ENCODE measurements around the gene CHD1L.
"Not testable (repeated sequence)": the region's sequence is repeated elsewhere in the genome, so short reads cannot be mapped to it uniquely, and the experiment has no call there.

Gene CHD1L

DNA sequence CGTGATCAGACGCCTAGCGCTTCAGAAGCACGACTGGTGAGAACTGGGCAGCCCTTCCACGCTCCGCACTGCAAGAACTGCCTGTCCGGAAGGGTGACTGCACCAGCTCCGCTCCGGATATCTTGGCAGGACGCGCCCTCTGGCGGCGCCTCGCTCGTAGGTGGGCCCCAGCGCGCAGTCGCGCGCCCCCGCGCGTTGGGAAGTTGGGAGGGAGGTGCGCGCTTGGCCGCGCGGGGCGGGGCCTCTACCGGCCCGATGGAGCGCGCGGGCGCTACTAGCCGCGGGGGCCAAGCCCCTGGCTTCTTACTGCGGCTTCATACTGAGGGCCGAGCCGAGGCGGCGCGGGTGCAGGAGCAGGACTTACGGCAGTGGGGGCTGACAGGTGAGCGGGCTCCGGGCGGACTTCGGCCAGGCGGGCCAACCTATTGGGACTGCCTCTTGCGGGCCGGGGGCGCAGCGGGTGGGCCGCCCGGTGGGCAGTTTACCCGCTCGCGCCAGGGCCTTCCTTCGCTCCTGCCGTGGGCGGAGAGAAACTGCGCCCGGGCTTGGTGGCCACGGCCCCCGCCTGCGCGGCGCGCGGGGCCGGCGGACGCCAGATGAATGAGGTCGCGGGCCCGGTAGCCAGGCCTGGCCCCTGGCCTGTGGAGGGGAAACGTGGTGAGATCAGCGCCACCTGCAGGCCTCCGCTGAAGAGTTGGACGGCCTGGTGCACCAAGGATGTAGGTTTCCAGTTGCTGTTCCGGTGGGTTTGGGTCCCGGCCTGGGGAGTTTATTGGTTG lies at the start of gene CHD1L:
TSS of gene CHD1L (plus strand) at position 236 of the 779 bp plus-strand sequence. CDS start at position 256, 20 bp downstream.
- peak; percentile 92 for DNase-seq

DNA sequence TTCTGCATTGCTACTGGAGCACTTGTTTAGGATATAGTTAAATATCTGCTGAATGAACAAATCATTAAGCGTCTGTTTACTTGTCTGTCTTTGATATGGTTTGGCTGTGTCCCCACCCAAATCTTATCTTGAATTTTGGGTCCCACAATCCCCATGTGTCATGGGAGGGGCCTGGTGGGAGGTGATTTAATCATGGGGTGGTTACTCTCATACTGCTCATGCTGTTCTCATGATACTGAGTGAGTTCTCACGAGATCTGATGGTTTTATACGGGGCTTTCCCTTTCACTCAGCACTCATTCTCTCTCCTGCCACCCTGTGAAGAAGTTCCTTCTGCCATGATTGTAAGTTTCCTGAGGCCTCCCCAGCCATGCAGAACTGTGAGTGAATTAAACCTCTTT lies 45.2 kb upstream of the CHD1L start:
- not testable (repeated sequence) for DNase-seq

DNA sequence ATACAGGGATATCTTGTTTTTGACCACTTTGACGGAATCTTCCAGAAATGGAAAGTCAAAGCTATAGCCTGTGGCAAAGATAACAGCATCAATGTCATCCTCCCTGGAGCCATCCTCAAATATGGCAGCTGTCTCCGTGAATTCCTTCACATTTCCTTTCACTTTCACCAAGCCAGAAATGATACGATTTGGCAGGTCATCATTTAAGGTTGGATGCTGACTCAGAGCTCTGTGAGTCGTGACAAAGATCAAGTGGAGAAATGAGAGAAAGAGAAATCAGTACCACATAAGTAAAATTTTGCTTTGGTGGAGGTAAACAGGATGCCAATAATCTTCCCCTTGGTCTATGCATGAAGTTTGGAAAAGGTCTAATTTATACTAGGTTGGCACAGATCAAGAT lies 41.2 kb upstream of the CHD1L start:
- DNase-seq, result peak; percentile 20

DNA sequence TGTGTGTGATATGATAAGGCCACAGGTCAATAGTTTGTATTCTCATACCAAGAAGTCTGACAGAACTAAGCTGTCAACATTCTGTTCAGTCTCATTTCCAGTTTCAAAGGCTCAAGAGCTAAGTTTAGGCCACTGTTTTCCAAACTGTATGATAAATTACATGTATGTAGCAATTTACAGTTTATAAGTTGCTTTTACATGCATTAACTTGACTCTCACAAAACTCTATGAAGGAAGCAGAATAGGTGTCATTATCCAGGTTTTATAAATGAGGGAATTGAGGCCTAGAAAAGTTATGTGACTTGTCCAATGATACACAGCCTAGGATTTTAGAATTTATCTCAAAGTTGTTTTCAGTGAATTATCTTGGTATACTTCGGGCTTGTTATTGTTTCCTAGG lies 40.7 kb upstream of the CHD1L start:
- no peak for DNase-seq

DNA sequence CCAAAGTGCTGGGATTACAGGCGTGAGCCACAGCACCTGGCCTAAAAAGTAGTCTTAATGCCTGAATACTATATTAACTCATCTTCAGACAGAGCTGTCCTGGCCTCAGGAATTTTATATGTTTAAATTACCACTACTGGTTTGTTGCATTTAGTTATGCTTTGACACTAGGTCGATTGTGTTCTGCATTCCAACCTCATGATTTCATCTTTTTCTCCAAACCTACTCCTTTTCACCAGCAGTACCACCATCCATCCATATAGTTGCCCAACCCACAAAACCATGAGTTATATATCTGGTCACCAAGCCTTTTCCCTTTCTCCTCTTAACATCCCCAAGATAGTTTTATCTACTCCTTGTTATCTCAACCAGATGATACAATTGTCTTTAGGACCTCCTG lies 39.9 kb upstream of the CHD1L start:
- DNase-seq, result peak; percentile 24

DNA sequence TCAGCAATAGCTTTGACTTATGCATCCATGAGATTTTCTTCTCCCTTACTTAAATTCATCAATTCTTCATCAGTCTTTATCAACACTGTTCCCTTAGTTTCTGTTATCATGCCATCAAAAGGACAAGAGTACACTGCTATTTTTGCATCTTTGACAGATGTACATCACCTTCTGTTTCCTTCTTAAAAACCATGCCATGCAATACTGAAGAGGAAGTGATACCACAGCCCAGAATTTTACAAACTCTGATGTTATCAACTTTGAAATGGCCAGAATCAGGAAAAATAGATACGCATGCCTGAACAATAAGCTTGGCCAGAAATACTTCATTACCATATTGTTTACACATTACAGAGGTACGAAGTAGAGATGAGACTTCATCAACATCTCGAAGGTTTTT lies 38.4 kb upstream of the CHD1L start:
- DNase-seq, result no peak

DNA sequence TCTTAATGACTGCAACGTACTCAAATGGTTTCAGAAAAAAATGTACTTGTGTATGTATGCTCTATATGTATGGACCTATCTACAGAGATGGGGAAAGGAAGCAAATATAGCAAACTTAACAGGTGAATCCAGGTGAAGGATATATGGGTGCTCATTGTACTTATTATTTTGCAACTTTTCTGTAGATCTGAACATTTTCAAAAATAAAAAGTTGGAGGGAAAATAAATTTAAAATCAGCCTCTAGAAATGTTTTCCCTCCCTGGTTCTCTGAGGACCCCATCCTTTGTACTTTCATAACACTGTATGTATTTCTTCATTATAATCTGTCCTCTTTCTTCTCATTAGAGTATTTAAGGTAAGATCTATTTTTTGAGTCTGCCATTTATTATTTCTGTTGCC lies 35.3 kb upstream of the CHD1L start:
- DNase-seq, result no peak

DNA sequence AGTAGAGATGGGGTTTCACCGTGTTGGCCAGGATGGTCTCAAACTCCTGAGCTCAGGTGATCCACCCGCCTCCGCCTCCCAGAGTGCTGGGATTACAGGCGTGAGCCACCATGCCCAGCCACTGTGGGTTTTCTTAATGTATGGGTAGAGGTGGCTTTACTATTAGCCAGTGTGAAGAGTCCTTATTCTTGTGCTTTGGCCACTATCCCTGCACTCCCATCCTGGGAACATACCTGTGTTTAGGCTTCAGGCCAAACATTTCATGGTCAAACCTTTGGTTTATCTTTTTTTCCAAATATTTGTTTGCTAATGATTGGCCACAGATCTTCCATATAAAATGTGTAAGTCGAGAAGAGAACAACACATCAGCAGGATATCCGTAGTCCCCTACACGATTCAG lies 33.9 kb upstream of the CHD1L start:
- DNase-seq, result no peak

DNA sequence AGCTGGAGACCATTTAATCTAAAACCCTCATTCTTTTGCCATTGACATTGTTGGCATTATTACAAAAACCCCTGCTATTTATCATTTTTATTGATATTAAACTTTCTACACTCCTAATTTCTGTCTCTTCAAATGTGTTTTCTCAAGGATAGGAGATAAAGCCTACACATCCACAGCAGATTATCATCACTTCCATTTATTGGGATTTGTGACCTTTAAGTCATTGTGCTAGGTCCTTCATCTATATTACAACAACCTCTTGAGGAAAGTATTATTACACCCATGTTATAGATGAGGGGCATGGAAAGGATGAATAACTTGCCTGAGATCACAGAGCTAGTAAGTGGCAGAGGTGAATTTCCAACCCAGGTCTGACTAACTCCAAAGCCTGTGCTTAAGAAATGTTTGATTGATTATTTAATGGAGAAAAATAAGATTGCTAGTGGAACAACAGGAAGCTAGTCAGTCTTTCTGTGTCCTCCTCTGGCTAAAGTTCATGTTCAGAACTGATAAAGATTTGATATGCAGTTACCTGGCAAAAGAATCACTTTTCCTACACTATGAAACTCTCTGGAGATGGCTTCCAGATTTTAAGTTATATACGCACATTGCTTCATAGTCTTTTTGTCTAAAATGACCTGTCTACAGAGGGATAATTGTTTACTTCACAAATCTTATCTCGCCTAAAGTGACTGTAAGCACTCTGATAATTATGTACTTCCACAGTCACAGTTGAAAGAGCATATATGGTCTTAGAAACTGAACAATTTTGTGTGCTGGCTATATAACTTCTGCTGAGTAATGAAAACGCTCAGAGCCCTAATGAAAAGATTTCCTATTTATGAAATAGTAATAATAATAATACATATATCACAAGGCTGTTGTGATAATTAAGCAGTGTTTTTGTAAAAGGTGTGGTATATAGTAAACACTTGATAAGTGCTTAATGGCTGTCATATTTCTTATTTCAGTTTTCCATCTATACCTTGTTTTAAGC lies 32.4 kb upstream of the CHD1L start:
- DNase-seq, result no peak

DNA sequence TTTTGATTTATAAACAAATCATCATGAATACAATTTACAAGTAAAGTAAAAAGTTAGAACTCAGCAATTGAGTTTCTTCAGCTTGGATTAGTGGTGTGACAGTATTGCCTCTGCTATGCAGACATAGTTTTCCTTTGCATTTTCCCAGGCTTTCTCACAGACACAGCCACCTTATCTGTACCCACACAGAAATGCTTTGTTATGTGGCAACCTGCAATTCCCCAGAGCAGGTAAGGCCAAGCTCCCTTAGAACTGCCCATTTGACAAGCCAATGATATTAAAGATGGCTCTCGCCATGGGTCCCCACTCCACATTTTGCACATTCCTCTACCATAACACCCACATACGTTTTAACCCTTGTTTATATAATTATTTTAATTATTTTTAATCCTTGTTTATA lies 31.5 kb upstream of the CHD1L start:
- DNase-seq, result no peak

DNA sequence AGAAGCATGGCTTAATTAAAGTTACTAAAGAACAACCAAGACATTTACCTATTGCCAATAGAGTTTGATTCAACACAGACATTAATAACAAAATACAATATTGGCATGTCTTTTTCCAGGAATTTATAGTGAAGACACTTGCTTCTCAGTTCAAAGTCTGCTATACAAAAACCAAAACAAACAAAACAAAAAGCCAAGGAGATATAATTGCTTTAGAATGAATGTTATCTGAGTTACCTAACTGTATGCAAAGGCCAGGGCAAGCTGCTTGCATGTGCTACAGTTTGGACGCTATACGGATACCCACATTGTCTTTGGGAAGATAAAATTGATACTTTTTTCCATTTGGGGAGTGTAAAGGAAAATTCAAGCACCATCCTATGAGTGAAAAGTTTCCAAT lies 30.9 kb upstream of the CHD1L start:
- no peak for DNase-seq

DNA sequence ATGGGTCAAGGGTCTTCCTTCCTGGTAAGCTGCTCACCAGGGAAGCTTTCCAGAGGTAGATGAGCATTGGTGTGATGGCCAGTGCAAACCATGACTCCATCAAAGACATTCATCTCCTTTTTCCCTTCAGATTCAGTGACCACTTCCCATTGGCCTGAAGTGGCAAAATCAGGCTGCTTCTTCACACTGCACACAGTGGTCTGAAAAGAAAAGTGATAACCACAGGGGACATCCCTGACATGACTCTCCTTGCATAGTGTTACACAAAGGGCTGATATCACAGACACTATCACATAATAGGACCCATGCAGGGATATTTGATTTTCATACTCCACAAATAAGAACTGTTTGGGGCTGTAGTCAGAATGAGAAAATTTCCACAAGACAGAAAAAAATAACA lies 29.2 kb upstream of the CHD1L start:
- no peak for DNase-seq

DNA sequence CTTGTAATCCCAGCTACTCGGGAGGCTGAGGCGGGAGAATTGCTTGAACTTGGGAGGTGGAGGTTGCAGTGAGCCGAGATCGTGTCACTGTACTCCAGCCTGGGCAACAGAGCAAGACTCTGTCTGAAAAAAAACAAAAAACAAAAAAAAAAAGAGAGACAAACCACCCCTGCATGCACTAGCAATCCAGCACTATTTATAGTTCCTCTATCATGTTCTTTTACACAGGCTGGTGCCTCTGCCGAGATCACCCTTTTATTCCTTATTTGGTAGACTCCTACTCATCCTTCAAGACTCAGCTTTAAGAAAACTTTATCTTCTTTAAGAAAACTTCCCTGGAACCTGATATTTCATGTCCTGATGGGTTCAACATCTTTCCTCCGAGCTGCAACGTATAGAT lies 28.2 kb upstream of the CHD1L start:
- no peak for DNase-seq

DNA sequence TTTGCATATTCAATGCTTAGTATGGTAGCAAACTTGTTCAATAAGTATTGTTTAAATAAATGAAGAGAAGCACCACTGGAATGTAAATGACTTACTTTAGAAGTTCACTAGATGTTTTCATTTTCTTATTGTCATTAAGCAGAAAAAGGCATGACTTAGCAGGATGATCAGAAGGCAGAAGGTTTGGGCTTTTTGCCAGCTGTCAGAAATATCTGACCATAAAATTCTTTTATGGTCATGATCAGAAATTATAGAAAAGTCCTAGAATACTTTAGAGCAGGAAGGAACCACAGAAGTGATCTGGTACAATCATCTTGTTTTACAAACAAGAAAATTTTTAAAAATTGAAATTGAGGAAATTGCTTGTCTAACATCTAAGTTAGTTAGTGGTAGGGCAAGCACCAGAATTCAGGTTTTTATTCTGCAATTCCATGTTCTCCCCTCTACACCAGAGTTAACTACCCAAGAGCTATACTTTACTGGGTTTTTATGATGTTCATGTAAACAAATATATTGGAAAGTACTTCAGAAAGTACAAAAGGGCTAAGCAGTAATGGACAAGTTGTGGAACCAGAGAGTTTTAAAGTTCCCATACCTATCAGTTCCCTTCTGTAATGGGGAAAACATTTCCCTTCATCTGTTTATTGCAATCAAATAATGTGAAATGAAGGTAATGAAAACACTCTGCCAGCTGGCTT lies 27.5 kb upstream of the CHD1L start:
- no peak for DNase-seq

DNA sequence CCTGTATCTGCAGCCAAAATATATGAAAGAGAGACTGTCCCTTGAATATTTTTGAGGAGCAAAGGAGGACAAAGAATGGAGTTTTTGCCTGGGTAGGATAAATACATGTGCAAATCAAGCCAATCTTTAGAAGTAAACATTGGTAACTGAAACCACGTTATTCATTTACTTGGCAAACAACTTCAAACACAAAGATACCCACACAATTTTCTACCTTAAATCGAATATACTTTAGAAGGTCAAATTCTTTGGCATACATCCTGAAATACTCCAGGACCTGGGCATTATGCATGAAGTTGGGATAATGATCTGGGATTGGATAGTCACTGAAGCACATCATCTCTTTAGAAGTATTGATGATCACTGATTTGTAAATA lies 27.0 kb upstream of the CHD1L start:
- no peak for DNase-seq

DNA sequence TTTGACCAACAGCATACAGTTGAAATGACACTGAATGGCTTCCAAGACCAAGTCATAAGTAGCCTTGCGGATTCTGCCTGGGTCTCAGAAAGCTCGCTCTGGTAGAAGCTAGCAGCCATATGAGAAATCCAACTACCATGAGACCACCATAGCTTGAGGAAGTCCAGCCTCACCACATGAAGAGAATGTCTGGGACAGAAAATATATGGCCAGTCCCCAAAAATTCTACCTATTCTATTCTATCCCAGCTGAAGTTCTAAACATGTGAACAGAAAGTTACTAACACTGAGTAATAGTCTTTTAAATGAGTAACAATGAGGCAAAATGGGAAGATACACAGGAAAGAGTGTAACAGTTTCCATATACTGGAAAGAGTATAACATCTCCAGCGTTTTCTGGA lies 26.4 kb upstream of the CHD1L start:
- no peak for DNase-seq

DNA sequence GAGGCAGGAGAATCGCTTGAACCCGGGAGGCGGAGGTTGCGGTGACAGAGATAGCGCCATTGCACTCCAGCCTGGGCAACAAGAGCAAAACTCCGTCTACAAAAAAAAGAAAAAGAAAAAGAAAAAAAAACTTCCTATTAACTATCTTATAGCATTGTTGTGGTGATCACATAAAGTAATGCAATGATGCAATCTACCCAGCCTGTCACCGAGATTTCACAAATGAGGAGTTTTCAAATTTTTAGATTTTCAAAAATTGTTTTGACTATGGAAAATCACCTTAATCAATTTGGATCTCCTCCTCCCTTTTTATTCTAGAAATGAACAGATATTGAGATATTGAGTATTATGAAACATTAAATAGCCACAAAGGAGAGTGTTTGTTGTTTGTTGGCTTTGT lies 25.3 kb upstream of the CHD1L start:
- no peak for DNase-seq

DNA sequence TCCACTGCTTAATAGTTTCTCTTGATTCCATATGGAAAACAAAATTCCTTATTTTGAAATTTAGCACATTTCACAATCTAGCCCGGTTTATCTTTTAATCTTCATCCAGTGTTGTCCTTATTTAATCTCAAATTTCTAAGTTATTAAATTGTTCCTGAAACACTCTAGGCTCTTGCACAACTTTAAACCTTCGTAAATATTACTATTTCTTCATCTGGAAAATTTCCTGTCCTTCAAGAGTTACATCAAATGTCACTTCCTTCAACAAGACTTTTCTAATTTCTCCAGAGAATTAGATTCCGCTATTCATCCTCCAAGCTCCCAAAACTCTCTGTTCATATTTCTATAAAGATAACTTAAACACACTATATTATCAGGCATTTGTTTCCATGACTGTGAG lies 23.9 kb upstream of the CHD1L start:
- DNase-seq, result no peak

DNA sequence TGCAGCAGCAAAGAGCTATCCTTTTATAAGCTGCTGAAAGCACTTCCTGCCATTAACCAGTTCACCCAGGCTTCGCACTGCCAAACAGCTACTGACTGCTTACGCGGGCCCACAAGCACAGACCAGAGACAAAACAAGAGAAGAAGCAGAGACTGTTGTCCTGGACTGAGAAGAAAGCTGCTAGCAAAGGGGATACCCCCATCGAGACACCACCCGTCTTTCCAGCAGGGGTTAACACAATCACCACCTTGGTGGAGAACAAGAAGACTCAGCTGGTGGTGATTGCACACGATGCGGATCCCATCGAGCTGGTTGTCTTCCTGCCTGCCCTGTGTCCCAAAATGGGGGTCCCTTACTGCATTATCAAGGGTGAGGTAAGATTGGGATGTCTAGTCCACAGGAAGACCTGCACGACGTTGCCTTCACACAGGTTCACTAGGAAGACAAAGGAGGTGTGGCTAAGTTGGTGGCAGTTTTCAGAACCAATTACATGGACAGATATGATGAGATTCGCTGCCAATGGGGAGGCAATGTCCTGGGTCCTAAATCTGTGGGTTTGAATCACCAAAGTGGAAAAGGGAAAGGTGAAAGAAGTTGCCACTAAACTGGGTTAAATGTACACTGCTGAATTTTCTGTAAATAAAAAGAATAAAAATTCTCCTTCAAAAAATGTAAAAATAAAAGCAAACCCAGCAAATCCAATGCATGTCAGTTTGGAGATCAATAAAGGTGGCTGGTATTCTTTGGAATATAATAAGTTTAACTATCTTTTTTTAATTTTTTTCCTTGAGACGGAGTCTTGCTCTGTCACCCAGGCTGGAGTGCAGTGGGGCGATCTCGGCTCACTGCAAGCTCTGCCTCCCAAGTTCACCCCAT lies 18.5 kb upstream of the CHD1L start:
- DNase-seq, result no peak

DNA sequence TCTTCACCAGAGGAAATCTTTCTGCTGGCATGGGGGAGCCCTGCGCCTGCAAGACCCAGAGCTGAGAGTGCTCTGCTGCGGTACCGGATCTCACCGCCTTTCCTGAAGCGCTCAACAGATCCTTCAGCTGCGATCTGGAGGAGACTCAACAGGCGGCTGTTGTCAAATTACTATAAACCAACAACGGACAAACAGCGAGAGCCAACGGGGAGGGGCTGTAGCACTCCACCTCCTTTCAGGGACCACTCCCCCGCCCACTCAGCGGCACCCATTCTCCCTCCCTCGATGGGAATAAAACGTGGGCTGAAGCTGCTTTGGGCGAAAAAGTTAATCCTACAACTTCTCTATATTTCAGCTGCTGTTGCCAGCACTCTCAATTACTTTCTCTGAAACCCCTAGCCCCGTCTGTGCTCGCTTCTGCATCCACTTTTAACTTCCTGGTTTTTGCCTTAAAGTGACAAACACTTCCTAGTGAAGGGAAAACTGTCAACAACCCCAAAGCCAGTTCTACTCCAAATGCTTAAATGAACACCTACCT lies 17.2 kb upstream of the CHD1L start, which contains the start of gene FMO5:
TSS of gene FMO5 (minus strand) at position 147 of the 538 bp plus-strand sequence. CDS start 310 bp downstream, outside the sequence.
- DNase-seq, result peak; percentile 55

DNA sequence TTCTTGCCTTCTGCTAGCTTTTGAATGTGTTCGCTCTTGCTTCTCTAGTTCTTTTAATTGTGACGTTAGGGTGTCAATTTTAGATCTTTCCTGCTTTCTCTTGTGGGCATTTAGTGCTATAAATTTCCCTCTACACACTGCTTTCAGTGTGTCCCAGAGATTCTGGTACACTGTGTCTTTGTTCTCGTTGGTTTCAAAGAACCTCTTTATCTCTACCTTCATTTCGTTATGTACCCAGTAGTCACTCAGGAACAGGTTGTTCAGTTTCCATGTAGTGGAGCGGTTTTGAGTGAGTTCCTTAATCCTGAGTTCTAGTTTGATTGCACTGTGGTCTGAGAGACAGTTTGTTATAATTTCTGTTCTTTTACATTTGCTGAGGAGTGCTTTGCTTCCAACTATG lies 11.5 kb upstream of the CHD1L start:
- DNase-seq, result not testable (repeated sequence)

DNA sequence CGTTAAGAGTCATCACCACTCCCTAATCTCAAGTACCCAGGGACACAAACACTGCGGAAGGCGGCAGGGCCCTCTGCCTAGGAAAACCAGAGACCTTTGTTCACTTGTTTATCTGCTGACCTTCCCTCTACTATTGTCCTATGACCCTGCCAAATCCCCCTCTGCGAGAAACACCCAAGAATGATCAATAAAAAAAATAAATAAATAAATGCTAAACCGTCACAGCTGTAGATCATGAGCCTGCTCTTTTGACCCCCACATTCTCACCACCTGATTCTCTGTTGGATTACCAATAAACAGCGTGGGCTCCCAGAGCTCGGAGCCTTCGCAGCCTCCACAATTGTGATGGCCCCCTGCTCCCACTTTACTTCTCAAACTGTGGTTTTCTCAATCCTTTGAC lies 8.6 kb upstream of the CHD1L start:
- DNase-seq, result not testable (repeated sequence)

All from kidney glomerular epithelial cell (primary cell).